Measurements from ENCODE around the gene VSIG10L.

Gene VSIG10L

DNA sequence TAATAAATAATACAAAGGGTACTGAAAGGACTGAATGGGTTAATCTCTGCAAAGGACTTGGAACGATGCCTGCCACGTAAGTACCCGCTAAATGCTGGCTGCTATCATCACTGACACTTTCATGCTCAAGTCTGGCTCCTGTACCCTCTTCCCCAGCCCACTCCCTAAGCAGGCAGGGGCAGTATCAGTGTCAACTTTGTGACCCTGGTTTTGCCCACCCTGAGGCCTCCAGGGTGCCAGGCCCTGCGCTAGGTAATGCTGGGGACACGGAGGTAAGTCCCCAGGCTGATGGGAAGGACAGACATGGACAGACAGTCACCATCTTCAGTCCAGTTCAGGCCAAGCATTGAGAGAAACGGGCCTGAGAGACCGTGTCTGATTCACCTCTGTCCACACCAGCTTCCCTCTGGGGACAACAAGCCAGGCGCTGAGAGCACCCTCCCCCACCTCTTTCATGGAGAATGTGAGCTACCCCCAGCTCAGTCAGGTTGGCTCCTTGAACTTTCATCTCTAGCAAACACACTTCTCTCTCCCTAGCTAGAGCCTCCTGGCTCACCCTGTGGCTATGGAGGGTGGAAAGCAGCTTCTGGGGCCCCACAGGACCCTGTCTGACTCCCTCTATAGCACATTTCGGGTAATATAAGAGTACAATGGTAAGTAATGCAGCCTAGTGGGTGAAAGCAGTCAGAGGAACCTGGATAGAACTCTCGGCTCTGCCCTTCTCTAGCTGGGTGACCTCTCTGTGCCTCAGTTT, 23.4 kb upstream of the VSIG10L start:
- peak overlapping the region; percentile 93 for H3K4me3 ChIP-seq (ENCODE audit: low read depth, low read length)
- peak; percentile 36 for DNase-seq (ENCODE audit: low read depth)
- TF ChIP-seq CTCF (IDR thresholded peaks at IDR 0.05; ENCODE audit: insufficient read depth, low read depth, low read length, missing control alignments) = no peak

GRCh38 chr19:51364200-51365106, 22.5 kb upstream of the VSIG10L start:
- no peak overlapping the region for H3K4me3 ChIP-seq (ENCODE audit: low read depth, low read length)
- TF ChIP-seq CTCF (IDR thresholded peaks at IDR 0.05; ENCODE audit: insufficient read depth, low read depth, low read length, missing control alignments) = no peak
- DNase-seq (ENCODE audit: low read depth) = no peak

GRCh38 chr19:51361239-51361638, 19.3 kb upstream of the VSIG10L start:
- no peak for TF ChIP-seq CTCF (IDR thresholded peaks at IDR 0.05; ENCODE audit: insufficient read depth, low read depth, low read length, missing control alignments)
- H3K4me3 ChIP-seq (ENCODE audit: low read depth, low read length) = no peak overlapping the region
- DNase-seq (ENCODE audit: low read depth) = no peak

- no peak overlapping the region for H3K4me3 ChIP-seq (ENCODE audit: low read depth, low read length)
- DNase-seq (ENCODE audit: low read depth) = no peak
- no peak for TF ChIP-seq CTCF (IDR thresholded peaks at IDR 0.05; ENCODE audit: insufficient read depth, low read depth, low read length, missing control alignments)
These were observed 17.4 kb upstream of the VSIG10L start for GRCh38 chr19:51359294-51359693.

DNA sequence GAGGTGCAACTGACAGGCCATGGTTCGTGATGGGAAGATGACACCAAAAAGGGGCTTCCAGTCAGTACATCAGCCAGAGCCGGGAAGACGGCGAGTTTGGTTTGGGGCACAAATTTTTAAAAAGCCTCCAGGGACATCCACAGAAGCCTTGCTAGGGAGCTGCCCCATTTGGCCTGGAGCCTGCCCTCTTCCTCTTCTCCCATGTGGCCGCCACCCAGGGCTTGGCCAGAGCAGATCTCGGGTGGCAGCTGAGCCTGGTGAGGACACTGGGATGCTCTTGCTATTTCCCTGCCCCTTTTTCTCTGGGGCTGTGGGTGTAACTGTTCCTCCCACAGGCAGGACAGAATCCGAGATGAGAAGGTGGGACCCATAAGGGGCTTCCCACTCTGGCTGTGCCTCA, 16.0 kb upstream of the VSIG10L start:
- no peak for DNase-seq (ENCODE audit: low read depth)
- no peak overlapping the region for H3K4me3 ChIP-seq (ENCODE audit: low read depth, low read length)
- no peak for TF ChIP-seq CTCF (IDR thresholded peaks at IDR 0.05; ENCODE audit: insufficient read depth, low read depth, low read length, missing control alignments)

DNA sequence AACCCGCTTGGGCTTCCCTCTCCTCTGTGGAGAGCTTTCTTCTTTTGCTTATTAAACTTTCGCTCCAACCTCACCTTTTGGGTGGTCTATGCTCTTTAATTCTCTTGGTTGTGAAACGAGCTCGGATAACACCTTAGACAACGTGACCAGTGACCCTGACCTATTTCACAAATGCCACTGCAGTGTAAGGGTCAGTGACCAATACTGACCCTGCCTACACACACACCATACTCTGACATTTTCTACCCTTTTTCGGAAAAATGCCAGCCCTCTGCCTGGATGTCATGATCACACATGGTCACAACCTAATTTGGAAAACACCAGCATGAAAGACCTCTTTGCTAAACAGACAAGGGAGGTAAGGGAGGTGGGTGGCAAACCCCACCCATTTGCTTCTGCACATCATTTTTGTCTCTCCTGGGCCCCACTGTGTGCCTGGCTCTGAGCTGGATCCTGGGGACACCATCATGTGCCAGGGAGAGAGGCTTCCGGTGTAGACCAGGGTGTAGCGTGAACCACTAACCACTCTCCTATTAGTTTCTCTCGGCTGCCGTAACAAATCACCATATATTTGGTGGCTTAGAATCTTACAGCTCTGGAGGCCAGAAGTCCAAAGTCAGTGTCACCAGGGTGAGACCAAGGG, 14.3 kb upstream of the VSIG10L start:
- TF ChIP-seq CTCF (IDR thresholded peaks at IDR 0.05; ENCODE audit: insufficient read depth, low read depth, low read length, missing control alignments) = no peak
- no peak overlapping the region for H3K4me3 ChIP-seq (ENCODE audit: low read depth, low read length)
- no peak for DNase-seq (ENCODE audit: low read depth)
